ENCODE results near the gene CD163.
"Not testable (repeated sequence)": the region's sequence is repeated elsewhere in the genome, so short reads cannot be mapped to it uniquely, and the experiment has no call there.

CD163 gene

GRCh38 chr12:7503686-7504415 lies at the start of gene CD163:
CD163 (minus strand) TSS chr12:7503777; CDS start chr12:7503690, 87 bp downstream.
- no peak for DNase-seq

- no peak for DNase-seq
These were observed 39.2 kb upstream of the CD163 start for GRCh38 chr12:7542813-7543212.

DNA sequence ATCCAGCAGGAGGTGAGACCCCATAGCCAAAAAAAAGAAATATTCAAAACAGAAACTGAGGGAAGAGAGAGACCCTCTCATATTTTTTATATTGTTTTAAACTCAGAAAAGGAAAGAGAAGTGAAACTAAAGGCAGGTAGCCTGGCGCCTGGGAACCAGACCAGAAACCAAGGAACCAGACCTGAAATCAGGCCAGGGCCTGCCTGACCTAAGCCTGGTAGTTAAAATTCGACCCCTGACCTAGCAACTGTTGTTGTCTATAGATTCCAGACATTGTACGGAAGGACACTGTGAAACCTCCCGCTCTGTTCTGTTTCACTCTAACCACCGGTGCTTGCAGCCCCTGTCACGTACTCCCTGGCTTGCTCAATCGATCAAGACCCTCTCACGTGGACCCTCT lies 38.5 kb upstream of the CD163 start:
- no peak for DNase-seq

GRCh38 chr12:7514416-7514815 lies 10.8 kb upstream of the CD163 start:
- no peak for DNase-seq

DNA sequence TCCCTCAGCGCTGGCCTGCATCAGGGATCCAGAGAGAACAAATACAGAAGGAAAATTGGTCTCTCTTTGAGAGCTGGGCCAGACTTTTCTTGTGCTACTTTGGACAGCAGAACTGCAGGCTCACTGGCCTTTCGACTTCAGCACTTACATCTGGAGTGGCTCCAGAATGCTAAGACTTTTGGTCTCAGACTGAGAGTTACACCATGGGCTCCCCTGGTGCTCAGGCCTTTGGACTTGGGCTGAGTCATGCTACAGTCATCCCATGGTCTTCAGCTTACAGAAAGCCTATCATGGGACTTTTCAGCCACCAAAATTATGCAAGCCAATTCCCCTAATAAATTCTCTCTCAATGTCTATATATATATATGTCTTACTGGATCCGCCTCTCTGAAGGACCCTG lies 9.0 kb upstream of the CD163 start:
- no peak for DNase-seq

GRCh38 chr12:7509793-7510470 lies 6.4 kb upstream of the CD163 start:
- not testable (repeated sequence) for DNase-seq

GRCh38 chr12:7502612-7503011 lies 965 bp downstream of the CD163 start:
- no peak for DNase-seq

GRCh38 chr12:7501031-7501588 lies 2.5 kb downstream of the CD163 start:
- no peak for DNase-seq

DNA sequence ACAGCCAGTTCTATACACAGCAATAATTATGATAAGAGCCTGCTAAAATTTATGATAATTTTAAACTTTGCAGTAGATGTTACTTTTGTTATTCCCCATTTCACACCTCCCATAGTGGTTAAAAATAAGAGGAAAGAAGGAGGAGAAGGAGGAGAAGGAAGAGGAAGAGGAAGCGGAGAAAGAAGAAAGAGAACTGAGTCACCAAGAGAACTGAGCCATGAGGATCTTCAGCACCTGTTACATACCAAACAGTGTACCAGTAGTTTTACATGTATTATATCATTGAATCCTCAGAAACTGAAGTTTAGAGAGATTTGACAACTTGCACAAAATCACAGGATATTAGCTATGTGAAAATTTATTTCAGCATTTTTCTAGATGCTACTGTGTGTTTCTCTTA lies 3.9 kb downstream of the CD163 start:
- no peak for DNase-seq

DNA sequence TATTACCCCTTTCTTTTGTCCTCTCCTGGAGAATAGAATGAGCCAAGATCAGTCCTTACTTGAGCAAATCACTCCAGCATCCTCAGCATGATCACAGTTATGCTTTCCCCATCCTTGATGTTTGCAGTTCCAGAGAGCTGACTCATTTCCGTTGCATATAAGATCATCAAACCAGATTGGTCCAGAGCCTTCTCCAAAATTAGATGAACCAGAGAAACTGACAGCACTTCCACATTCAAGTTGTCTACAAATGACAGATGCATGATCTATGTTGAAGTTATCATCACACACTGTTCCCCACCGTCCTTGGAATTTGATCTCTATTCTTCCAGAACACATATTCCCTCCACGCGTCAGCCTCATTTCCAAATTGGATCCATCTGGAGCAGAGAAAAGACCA lies 4.8 kb downstream of the CD163 start:
- no peak for DNase-seq

DNA sequence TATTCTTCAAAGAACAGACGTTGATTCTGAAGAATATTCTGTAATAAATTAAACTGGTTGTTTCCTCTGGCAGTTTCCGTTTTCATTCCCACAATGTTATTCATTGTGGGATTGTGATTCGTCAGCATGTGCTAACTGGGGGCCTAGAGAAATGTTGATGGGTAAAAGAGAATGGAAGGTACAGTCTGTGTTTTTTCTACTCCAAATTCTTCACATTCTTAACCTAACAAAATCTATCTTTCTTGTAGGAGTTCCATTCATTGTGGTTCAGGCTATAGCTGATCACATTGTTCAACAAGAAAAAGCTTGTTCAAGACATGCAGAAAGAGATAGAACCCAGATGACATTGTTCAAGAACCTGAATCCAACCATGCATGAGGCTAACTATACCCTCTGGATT lies 5.9 kb downstream of the CD163 start:
- DNase-seq: no peak

DNA sequence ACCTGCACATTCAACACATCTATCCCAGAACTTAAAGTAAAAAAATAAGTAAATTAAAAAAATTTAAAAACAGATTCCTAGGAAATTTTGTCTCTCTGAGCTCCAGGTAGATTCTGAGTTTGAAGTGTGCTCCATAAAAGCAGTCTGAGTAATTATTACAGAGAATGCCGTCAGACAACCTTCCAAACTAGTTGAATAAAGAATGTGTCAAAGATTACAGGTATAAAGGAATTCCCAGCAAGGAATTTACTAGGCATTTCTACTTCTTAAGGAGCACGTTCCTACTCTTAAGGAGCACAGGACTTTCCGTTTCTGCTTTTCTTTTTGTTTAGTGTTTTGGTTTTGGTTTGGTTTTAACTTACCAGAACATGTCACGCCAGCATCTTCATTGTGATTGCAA lies 7.1 kb downstream of the CD163 start:
- no peak for DNase-seq

DNA sequence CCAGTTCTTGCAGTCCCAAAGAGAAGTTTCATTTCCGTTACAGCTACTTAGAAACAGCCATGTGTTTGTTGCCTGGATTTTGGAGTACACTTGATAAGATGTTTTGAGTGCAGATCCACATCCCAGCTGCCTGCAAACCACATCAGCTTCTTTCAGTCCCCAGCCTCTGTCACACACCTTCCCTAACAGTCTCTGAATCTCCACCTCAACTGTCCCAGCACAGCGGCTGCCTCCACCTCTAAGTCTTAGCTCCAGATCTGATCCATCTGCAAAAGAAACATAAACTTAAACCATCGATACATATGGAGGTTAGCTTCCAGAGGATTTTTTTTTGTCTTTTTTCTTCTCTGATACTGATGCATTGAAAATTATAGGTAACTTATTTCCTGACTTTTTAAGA lies 8.4 kb downstream of the CD163 start:
- no peak for DNase-seq

DNA sequence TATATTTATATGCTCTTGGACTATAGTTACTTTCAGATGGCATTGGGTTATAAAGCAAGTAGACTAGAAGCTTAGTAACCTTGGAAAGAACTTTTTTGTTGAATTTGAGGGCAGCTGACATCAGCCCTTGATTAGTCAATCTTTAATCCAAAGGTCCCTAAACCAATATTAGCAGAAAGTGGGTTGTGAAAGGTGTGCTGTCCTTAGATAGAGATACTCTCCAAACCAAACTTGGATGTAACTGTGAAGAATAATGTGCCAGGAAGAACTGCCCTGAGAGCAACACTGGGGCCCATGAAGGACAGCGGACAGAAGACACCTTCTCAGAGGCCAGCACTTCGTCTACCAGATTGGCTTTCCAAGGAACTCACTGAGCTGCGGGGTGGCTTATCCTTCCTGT lies 10.6 kb downstream of the CD163 start:
- no peak for DNase-seq

DNA sequence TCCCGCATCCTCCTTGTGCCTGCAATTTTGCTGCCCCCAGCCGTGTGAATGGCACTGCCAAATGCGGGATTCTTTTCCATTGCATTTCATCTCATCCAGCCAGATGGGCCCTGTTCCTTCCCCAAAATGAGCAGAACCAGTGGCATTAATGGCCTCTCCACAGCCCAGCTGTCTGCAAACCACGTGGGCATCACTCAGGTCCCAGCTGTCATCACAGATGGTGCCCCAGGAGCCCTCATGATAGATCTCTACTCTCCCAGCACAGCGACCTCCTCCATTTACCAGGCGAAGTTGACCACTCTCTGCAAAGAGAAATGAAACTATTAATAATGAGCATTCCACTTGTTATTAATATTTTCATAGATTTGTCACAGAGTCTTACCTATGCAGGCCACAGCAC lies 17.1 kb downstream of the CD163 start:
- DNase-seq: no peak

DNA sequence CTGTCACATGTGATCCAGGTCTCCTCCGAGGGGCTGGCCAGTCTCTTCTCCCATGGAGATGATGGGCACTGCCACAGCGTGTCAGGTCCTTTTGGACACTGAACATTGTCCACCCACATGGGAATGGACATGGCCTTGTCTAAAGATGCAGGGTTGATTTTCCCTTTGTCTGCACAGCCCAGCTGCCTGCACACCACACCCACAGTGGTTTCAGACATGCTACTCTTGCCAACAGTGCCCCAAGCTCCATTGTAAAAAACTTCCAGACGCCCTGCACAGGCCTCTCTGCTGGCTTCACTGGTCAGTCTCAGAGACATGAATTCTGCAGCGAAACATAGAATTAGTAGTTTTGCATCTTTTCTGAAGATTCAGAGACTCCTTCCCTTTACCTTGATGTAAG lies 18.5 kb downstream of the CD163 start:
- DNase-seq: no peak

- DNase-seq: no peak
These were observed 20.2 kb downstream of the CD163 start for GRCh38 chr12:7483343-7483742.

- DNase-seq: no peak
These were observed 23.8 kb downstream of the CD163 start for GRCh38 chr12:7479771-7480170.

GRCh38 chr12:7472060-7472459 lies 31.5 kb downstream of the CD163 start:
- DNase-seq: no peak

- peak; percentile 46 for DNase-seq
These were observed 43.0 kb downstream of the CD163 start for GRCh38 chr12:7460375-7461259.

GRCh38 chr12:7459973-7460372 lies 43.6 kb downstream of the CD163 start:
- no peak for DNase-seq

DNA sequence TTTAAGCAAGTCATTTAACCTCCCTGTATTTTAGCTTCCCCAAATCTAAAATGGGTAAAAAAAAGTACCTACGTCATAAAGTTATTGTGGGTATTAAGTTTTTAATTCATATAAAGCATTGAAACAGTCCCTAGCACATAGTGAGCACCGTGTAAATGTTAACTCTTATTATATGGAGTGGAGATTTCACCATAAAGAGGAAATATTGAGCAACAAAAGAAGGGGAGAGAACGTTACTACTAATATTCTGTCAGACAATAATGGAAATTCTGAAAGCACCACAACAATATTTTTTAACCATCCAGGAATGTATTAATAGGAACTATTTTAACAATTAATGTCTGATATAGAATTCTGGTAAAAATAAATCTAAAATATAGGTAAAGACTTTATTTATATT lies 51.8 kb downstream of the CD163 start:
- DNase-seq: no peak

DNA sequence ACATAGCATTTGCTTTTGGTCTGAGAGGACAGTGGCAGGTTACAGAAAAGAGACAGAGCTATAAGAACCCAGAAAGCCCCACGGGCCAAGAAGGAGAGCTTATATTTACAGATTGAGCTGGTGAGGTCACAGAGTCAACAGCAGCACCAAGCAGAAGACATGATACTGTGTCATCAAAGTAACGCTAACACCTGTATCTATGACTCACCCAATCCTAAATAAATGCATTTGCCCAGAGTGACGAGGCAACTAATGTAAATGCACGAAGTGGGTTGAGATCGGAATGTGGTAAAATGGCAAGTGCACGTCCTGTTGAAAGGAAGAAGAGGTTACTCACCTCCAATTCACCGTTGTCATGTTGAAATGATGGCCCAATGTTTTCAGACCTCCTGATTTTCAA lies 52.9 kb downstream of the CD163 start:
- no peak for DNase-seq
